ENCODE measurements around the gene SETD6. TPM values are rescaled to one million over a fixed set of nuclear protein-coding genes. Genes with fewer than 3 reads are reported as not detected.

SETD6 gene
- total and polyA plus RNA-seq, 2 donors: 8.5 to 14.5 TPM

DNA sequence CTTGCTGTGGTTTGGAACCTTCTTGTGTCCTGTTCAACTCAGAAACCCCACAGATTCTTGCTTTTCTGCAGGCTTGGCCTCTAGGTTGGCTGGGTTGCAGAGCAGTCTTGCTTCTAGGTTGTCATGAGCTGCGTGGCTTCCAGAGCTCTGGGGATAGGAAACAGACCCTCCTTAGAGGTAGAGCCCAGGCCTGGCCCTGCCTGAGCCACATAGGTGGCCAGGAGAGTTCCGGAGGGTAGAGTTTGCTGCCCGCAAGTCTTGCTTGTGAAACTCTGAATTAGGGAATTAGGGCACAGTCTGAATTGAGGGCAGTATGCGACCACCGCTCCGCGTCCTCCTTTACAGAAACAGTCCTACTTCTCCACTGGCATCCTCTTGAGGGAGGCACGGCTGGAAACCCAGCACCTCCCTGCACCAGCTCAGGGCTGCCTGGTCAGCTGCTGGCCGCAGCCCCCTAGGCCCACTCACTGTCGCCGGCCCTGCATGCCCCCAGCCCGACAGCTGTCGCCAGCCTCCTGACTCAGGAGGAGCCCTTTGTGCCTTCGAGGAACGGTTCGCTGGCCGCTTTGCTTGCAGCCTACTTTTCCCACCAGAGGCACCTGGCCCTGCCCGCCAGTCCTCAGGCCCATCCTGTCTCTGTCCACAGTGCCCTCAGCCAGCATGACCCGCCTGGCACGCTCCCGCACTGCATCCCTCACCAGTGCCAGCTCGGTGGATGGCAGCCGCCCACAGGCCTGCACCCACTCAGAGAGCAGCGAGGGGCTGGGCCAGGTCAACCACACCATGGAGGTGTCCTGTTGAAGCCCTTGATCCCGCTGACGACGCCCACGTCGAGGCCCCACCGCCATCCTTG is 4.3 kb upstream of the SETD6 start:
- DNase-seq (ENCODE audit: low read depth in 6 of 9, low spot score in 9 of 9): no peak
- Histone ChIP-seq H3K27ac (ENCODE audit: low read depth in 1 of 2, low read length in 1 of 2) (no peak overlapping the region), H3K36me3 (ENCODE audit: control insufficient read depth in 2 of 2, insufficient read depth in 2 of 2, low read length in 1 of 2) (peaks cover 0 to 3% of the 10 kb centered on the region in 2 donors), H3K9me3 (ENCODE audit: control insufficient read depth in 2 of 2, insufficient read depth in 1 of 2, low read length in 1 of 2) (no peaks in the 10 kb centered on the region), H3K4me3 (ENCODE audit: low read length in 2 of 2) (no peak overlapping the region), H3K4me1 (ENCODE audit: control insufficient read depth in 2 of 2, insufficient read depth in 2 of 2, low read length in 2 of 2) (peaks cover 0 to 7% of the 10 kb centered on the region in 2 donors), H3K27me3 (ENCODE audit: control insufficient read depth in 2 of 2, insufficient read depth in 1 of 2, low read length in 1 of 2) (no peaks in the 10 kb centered on the region)
- 96% methylated on average over 30 of the region's 30 CpGs for WGBS

DNA sequence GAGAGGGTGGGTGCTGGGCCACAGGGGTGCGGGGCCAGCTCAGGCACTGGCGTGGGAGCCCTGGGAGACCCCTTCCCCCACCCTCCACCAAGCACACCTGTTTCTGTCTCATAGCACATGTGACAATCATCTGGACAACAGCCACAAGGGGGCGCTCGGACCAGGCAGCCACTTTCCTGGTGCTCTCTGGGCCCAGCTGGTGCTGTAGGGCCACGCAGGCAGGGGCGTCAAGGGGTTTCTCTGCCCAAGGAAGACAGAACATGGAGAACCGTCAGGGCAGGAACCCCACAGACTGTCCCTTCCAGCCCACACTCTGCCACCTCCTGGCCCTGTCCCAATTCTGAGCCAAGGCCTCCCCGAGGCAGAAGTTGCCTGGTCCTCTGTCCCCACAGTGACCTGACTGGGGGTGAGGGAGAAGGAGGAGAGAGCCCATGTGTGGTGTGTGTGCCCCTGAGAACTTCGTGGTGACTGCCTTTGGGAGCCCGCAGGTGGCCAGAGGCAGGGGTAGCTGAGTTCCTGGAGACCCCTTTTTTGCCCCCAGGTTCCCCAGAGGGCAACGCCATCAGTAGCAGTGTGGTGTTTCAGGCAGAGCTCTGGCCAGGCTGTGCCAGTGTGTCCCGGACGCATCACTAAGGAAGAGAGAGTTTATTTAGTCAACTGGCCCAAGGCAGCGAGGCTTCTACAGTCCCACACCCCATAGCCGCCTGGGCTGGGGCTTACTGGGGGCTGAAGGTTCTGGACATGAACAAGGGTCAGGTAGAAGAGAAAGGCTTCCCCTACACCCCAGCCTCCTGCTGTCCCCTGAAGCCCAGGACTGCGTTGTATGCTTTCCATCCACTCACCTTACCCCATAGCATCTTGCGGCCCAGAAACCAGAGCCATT is 3.1 kb upstream of the SETD6 start:
- WGBS: 63% methylated on average over 17 of the region's 17 CpGs
- DNase-seq (ENCODE audit: low read depth in 6 of 9, low spot score in 9 of 9): peak in 7 of 9 donors; percentile 44 to 84 (median 69)
- H3K36me3 ChIP-seq (ENCODE audit: control insufficient read depth in 2 of 2, insufficient read depth in 2 of 2, low read length in 1 of 2): peaks cover 0 to 12% of the 10 kb centered on the region in 2 donors
- H3K9me3 ChIP-seq (ENCODE audit: control insufficient read depth in 2 of 2, insufficient read depth in 1 of 2, low read length in 1 of 2): no peaks in the 10 kb centered on the region
- no peak overlapping the region for H3K4me3 ChIP-seq (ENCODE audit: low read length in 2 of 2)
- no peak overlapping the region for H3K27ac ChIP-seq (ENCODE audit: low read depth in 1 of 2, low read length in 1 of 2)
- H3K27me3 ChIP-seq (ENCODE audit: control insufficient read depth in 2 of 2, insufficient read depth in 1 of 2, low read length in 1 of 2): no peaks in the 10 kb centered on the region
- peaks cover 3 to 15% of the 10 kb centered on the region in 2 donors for H3K4me1 ChIP-seq (ENCODE audit: control insufficient read depth in 2 of 2, insufficient read depth in 2 of 2, low read length in 2 of 2)

DNA sequence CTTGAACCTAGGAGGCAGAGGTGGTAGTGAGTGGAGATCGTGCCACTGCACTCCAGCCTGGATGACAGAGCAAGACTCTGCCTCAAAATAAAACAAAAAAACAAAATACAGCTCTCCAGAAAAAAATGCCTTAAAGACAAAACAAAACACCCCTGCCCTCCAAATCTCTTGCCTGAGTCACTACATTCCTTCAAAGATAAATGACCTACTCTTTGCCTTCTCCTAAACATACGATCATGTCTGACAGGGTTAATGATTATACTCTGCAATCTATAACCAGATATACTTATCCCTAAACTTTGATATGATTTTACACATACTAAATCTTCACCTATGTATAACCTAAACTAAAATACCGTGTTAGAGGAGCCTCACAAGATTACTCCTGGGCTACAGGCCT is 1.4 kb upstream of the SETD6 start:
- peaks cover 11 to 28% of the 10 kb centered on the region in 2 donors for H3K36me3 ChIP-seq (ENCODE audit: control insufficient read depth in 2 of 2, insufficient read depth in 2 of 2, low read length in 1 of 2)
- H3K9me3 ChIP-seq (ENCODE audit: control insufficient read depth in 2 of 2, insufficient read depth in 1 of 2, low read length in 1 of 2): no peaks in the 10 kb centered on the region
- WGBS: 99% methylated on average over 3 of the region's 3 CpGs
- DNase-seq (ENCODE audit: low read depth in 6 of 9, low spot score in 9 of 9): no peak
- H3K4me1 ChIP-seq (ENCODE audit: control insufficient read depth in 2 of 2, insufficient read depth in 2 of 2, low read length in 2 of 2): peaks cover 3 to 15% of the 10 kb centered on the region in 2 donors
- no peak overlapping the region for H3K27ac ChIP-seq (ENCODE audit: low read depth in 1 of 2, low read length in 1 of 2)
- H3K27me3 ChIP-seq (ENCODE audit: control insufficient read depth in 2 of 2, insufficient read depth in 1 of 2, low read length in 1 of 2): no peaks in the 10 kb centered on the region
- no peak overlapping the region for H3K4me3 ChIP-seq (ENCODE audit: low read length in 2 of 2)

DNA sequence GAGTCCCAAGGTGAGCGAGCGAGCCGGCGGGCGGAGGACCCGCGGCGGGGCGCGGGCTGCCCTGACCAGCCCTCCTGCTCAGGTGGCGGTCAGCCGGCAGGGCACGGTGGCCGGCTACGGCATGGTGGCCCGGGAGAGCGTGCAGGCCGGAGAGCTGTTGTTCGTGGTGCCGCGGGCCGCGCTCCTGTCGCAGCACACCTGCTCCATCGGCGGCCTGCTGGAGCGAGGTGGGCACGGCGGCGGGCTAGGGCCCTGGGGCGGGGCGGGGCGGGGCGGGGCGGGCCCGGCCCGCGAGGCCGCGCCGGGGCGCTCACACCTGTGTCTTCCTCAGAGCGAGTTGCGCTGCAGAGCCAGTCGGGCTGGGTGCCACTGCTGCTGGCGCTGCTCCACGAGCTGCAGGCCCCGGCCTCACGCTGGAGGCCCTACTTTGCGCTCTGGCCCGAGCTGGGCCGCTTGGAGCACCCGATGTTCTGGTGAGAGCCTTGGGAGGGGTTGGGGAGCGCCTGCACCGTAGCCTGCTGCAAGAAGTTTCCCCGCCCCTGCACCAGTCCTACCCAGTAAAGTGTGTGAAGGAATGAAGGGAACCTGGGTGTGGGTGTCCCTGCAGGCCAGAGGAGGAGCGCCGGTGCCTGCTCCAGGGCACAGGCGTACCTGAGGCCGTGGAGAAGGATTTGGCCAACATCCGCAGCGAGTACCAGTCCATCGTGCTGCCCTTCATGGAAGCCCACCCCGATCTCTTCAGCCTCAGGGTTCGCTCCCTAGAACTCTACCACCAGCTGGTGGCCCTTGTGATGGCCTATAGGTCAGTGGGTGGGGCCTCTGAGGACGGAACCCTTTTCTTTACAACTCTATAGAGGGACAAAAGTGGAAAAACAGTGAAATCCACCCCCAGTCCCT is 802 bp downstream of the SETD6 start:
- 17% methylated on average over 66 of the region's 66 CpGs for WGBS
- H3K36me3 ChIP-seq (ENCODE audit: control insufficient read depth in 2 of 2, insufficient read depth in 2 of 2, low read length in 1 of 2): peaks cover 26 to 50% of the 10 kb centered on the region in 2 donors
- H3K27me3 ChIP-seq (ENCODE audit: control insufficient read depth in 2 of 2, insufficient read depth in 1 of 2, low read length in 1 of 2): no peaks in the 10 kb centered on the region
- H3K9me3 ChIP-seq (ENCODE audit: control insufficient read depth in 2 of 2, insufficient read depth in 1 of 2, low read length in 1 of 2): no peaks in the 10 kb centered on the region
- H3K4me3 ChIP-seq (ENCODE audit: low read length in 2 of 2): peak overlapping the region; percentile 64 to 67
- H3K27ac ChIP-seq (ENCODE audit: low read depth in 1 of 2, low read length in 1 of 2): peak overlapping the region in 1 of 2 donors; percentile 67
- peaks cover 3 to 15% of the 10 kb centered on the region in 2 donors for H3K4me1 ChIP-seq (ENCODE audit: control insufficient read depth in 2 of 2, insufficient read depth in 2 of 2, low read length in 2 of 2)
- DNase-seq (ENCODE audit: low read depth in 6 of 9, low spot score in 9 of 9): peak in 7 of 9 donors; percentile 22 to 74 (median 47)

DNA sequence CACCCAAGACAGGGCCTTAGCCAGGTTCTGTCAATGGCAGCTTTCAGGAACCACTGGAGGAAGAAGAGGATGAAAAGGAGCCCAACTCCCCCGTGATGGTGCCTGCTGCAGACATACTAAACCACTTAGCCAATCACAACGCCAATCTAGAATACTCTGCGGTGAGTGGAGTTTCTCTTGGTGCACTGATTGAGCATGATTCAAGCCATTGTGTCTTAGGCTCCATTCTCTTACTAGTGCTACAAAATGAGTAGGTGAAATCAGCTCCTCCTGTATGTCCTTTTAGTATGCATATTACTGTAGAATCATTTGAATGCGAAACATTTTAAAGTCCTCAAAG is 1.4 kb downstream of the SETD6 start:
- Histone ChIP-seq H3K4me3 (ENCODE audit: low read length in 2 of 2) (no peak overlapping the region), H3K36me3 (ENCODE audit: control insufficient read depth in 2 of 2, insufficient read depth in 2 of 2, low read length in 1 of 2) (peaks cover 32 to 56% of the 10 kb centered on the region in 2 donors), H3K9me3 (ENCODE audit: control insufficient read depth in 2 of 2, insufficient read depth in 1 of 2, low read length in 1 of 2) (no peaks in the 10 kb centered on the region), H3K27ac (ENCODE audit: low read depth in 1 of 2, low read length in 1 of 2) (no peak overlapping the region), H3K4me1 (ENCODE audit: control insufficient read depth in 2 of 2, insufficient read depth in 2 of 2, low read length in 2 of 2) (peaks cover 3 to 13% of the 10 kb centered on the region in 2 donors), H3K27me3 (ENCODE audit: control insufficient read depth in 2 of 2, insufficient read depth in 1 of 2, low read length in 1 of 2) (no peaks in the 10 kb centered on the region)
- DNase-seq (ENCODE audit: low read depth in 6 of 9, low spot score in 9 of 9): no peak
- 95% methylated on average over 4 of the region's 4 CpGs for WGBS

DNA sequence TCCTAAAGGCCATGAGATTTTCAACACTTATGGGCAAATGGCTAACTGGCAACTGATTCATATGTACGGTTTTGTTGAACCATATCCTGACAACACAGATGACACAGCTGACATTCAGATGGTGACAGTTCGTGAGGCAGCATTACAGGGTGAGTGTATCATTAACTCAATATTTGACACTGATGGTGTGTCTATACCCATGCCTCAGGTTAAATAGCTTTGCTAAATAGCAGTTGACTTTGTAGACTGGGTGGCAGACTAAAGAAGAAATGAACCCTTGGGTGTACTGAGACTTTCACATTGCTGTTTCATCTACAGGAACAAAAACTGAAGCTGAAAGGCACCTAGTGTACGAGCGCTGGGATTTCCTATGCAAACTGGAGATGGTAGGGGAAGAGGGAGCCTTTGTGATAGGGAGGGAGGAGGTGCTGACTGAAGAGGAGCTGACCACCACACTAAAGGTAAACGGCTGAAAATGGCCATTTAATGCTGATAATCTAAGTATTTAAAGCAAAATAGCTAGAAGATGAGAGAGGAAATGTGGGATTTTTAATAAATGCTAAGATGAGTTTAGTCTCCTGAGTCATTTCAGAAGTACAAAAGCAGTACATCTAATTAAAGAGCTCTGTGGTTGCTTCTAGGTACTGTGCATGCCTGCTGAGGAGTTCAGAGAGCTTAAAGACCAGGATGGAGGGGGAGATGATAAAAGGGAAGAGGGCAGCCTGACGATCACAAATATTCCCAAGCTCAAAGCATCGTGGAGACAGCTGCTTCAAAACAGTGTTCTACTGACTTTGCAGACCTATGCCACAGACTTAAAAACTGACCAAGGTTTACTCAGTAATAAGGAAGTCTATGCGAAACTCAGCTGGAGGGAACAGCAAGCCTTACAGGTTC is 3.0 kb downstream of the SETD6 start:
- Histone ChIP-seq H3K27ac (ENCODE audit: low read depth in 1 of 2, low read length in 1 of 2) (no peak overlapping the region), H3K4me3 (ENCODE audit: low read length in 2 of 2) (no peak overlapping the region), H3K9me3 (ENCODE audit: control insufficient read depth in 2 of 2, insufficient read depth in 1 of 2, low read length in 1 of 2) (no peaks in the 10 kb centered on the region), H3K36me3 (ENCODE audit: control insufficient read depth in 2 of 2, insufficient read depth in 2 of 2, low read length in 1 of 2) (peaks cover 43 to 68% of the 10 kb centered on the region in 2 donors), H3K27me3 (ENCODE audit: control insufficient read depth in 2 of 2, insufficient read depth in 1 of 2, low read length in 1 of 2) (no peaks in the 10 kb centered on the region), H3K4me1 (ENCODE audit: control insufficient read depth in 2 of 2, insufficient read depth in 2 of 2, low read length in 2 of 2) (peaks cover 3 to 11% of the 10 kb centered on the region in 2 donors)
- 93% methylated on average over 8 of the region's 8 CpGs for WGBS
- no peak for DNase-seq (ENCODE audit: low read depth in 6 of 9, low spot score in 9 of 9)

DNA sequence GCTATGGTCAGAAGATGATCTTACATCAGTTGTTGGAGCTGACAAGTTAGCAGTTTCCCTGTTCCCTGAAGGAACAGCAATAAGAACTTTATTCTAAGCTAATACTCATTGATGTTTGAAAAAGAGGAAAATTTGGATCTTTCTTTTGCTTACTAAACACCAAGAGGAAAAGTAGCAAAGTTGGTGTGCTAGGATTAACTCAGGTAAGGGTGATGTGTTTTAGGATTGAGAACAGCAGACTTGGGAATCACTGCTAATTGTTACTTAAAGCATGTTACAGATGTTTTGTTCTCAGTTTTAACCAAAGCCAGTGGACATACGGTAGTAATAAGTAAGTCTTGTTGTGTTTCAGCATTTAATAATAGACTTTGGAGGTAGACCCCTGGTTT is 3.7 kb downstream of the SETD6 start:
- Histone ChIP-seq H3K4me1 (ENCODE audit: control insufficient read depth in 2 of 2, insufficient read depth in 2 of 2, low read length in 2 of 2) (peaks cover 3 to 11% of the 10 kb centered on the region in 2 donors), H3K36me3 (ENCODE audit: control insufficient read depth in 2 of 2, insufficient read depth in 2 of 2, low read length in 1 of 2) (peaks cover 44 to 74% of the 10 kb centered on the region in 2 donors), H3K4me3 (ENCODE audit: low read length in 2 of 2) (no peak overlapping the region), H3K9me3 (ENCODE audit: control insufficient read depth in 2 of 2, insufficient read depth in 1 of 2, low read length in 1 of 2) (no peaks in the 10 kb centered on the region), H3K27ac (ENCODE audit: low read depth in 1 of 2, low read length in 1 of 2) (no peak overlapping the region), H3K27me3 (ENCODE audit: control insufficient read depth in 2 of 2, insufficient read depth in 1 of 2, low read length in 1 of 2) (no peaks in the 10 kb centered on the region)
- 98% methylated on average over 1 of the region's 1 CpG for WGBS
- no peak for DNase-seq (ENCODE audit: low read depth in 6 of 9, low spot score in 9 of 9)

DNA sequence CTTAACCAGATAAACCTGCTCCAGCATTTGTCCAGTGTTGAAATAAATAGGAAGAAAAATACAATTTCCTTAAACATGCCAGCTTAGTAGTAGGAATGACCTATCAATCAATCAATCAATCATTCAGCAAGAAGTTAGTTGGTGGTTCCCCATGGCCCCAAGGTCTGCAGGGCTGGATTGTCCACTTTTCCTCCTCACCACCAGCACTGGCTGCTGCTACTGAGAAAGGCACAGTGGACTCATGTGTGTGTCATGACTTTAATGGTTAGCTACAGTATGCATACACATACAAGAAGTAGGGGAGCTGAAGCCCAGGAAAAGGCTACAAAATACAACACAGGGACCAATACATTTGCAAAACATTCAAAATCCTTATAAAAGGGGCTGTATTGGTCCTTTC is 4.4 kb downstream of the SETD6 start:
- Histone ChIP-seq H3K4me3 (ENCODE audit: low read length in 2 of 2) (no peak overlapping the region), H3K9me3 (ENCODE audit: control insufficient read depth in 2 of 2, insufficient read depth in 1 of 2, low read length in 1 of 2) (no peaks in the 10 kb centered on the region), H3K4me1 (ENCODE audit: control insufficient read depth in 2 of 2, insufficient read depth in 2 of 2, low read length in 2 of 2) (peaks cover 3 to 11% of the 10 kb centered on the region in 2 donors), H3K27ac (ENCODE audit: low read depth in 1 of 2, low read length in 1 of 2) (no peak overlapping the region), H3K36me3 (ENCODE audit: control insufficient read depth in 2 of 2, insufficient read depth in 2 of 2, low read length in 1 of 2) (peaks cover 48 to 82% of the 10 kb centered on the region in 2 donors), H3K27me3 (ENCODE audit: control insufficient read depth in 2 of 2, insufficient read depth in 1 of 2, low read length in 1 of 2) (no peaks in the 10 kb centered on the region)
- no peak for DNase-seq (ENCODE audit: low read depth in 6 of 9, low spot score in 9 of 9)

Measured in thymus (tissue), 11 donors.